GM21723 (cell line): ENCODE data around the gene TBKBP1.

Source experiments
- ATAC-seq: cut with Tn5 transposase; IDR thresholded peaks from one replicate; pipeline ENCODE4 v1.9.1; 2021; ENCODE audit warnings: mild to moderate bottlenecking, moderate library complexity; ENCODE audit not compliant: unreplicated experiment

Gene TBKBP1

GRCh38 chr17:47693731-47694580 lies at the start of gene TBKBP1:
Gene TBKBP1 (plus strand): TSS chr17:47694161. CDS start chr17:47696113, 1,952 bp downstream.
- ATAC-seq: no peak

GRCh38 chr17:47644324-47644723 lies 49.6 kb upstream of the TBKBP1 start:
- ATAC-seq: no peak

- ATAC-seq: peak; percentile 78
Measured at GRCh38 chr17:47649153-47649971, 44.6 kb upstream of the TBKBP1 start, which contains the start of gene KPNB1. Gene KPNB1 (plus strand): TSS chr17:47649919. CDS start chr17:47650245, 326 bp downstream.

- no peak for ATAC-seq
Measured at GRCh38 chr17:47649972-47650524, 43.9 kb upstream of the TBKBP1 start.

GRCh38 chr17:47650525-47651522 lies 43.1 kb upstream of the TBKBP1 start:
- peak; percentile 44 for ATAC-seq

- no peak for ATAC-seq
Measured at GRCh38 chr17:47651704-47652103, 42.3 kb upstream of the TBKBP1 start.

GRCh38 chr17:47652570-47652969 lies 41.4 kb upstream of the TBKBP1 start:
- no peak for ATAC-seq

- ATAC-seq: no peak
Measured at GRCh38 chr17:47653442-47653841, 40.5 kb upstream of the TBKBP1 start.

GRCh38 chr17:47654991-47655390 lies 39.0 kb upstream of the TBKBP1 start:
- ATAC-seq: no peak

- ATAC-seq: peak; percentile 63
Measured at GRCh38 chr17:47660064-47660492, 33.9 kb upstream of the TBKBP1 start.

- ATAC-seq: peak; percentile 49
Measured at GRCh38 chr17:47663912-47664623, 29.9 kb upstream of the TBKBP1 start.

- no peak for ATAC-seq
Measured at GRCh38 chr17:47664624-47664941, 29.4 kb upstream of the TBKBP1 start.

- ATAC-seq: no peak
Measured at GRCh38 chr17:47665655-47666054, 28.3 kb upstream of the TBKBP1 start.

- ATAC-seq: no peak
Measured at GRCh38 chr17:47669081-47669480, 24.9 kb upstream of the TBKBP1 start.

- ATAC-seq: no peak
Measured at GRCh38 chr17:47670064-47670463, 23.9 kb upstream of the TBKBP1 start.

- ATAC-seq: no peak
Measured at GRCh38 chr17:47674499-47674898, 19.5 kb upstream of the TBKBP1 start.

- ATAC-seq: no peak
Measured at GRCh38 chr17:47675380-47676198, 18.4 kb upstream of the TBKBP1 start.

GRCh38 chr17:47676199-47676472 lies 17.8 kb upstream of the TBKBP1 start:
- no peak for ATAC-seq

- ATAC-seq: no peak
Measured at GRCh38 chr17:47676510-47677165, 17.3 kb upstream of the TBKBP1 start.
